Stomach (tissue), 4 donors: ENCODE data around the gene P3H1.

ENCODE experiments used
- CTCF ChIP-seq, 7 experiments: fragments of 450-650 bp in 4 of 7; fragments of 200-600 bp in 3 of 7; sonication (generic) in 3 of 7; IDR thresholded peaks; one replicate each; pipeline ENCODE4 v1.5.1; 2016 to 2019; ENCODE audit warnings: antibody characterized with exemption in 7 of 7, control low read depth in 2 of 7, mild to moderate bottlenecking in 1 of 7
- EP300 ChIP-seq: sonication (generic); formaldehyde crosslinking; IDR thresholded peaks from one replicate; pipeline ENCODE4 v1.6.1; 2017; ENCODE audit warnings: antibody characterized with exemption
- POLR2A ChIP-seq, 4 donors: fragments of 450-650 bp; IDR thresholded peaks; one replicate each; pipeline ENCODE4 v1.6.1; 2016; ENCODE audit warnings: antibody characterized with exemption in 4 of 4, control low read depth in 2 of 4, mild to moderate bottlenecking in 1 of 4, moderate library complexity in 1 of 4
- POLR2AphosphoS5 ChIP-seq, 3 donors: sonication (generic); formaldehyde crosslinking; IDR thresholded peaks; one replicate each; pipeline ENCODE4 v1.6.1; 2016; ENCODE audit warnings: antibody characterized with exemption in 3 of 3

- TF ChIP-seq CTCF (IDR thresholded peaks at IDR 0.05) = no peak
- no peak for TF ChIP-seq EP300
- no peak for TF ChIP-seq POLR2A (IDR thresholded peaks at IDR 0.05)
- no peak for TF ChIP-seq POLR2AphosphoS5 (IDR thresholded peaks at IDR 0.05)
These were observed 23.3 kb downstream of the P3H1 start for GRCh38 chr1:42743317-42744147.
